Measurements from ENCODE around the gene SURF6.

GRCh38 chr9:133372144-133372543, 36.2 kb upstream of the SURF6 start:
- TF ChIP-seq CTCF (conservative IDR thresholded peaks at IDR 0.05; ENCODE audit: low read length) (no peak), EZH2phosphoT487 (IDR thresholded peaks at IDR 0.05; ENCODE audit: borderline replicate concordance, low read depth, low read length) (no peak)

Measured in OCI-LY7 (cell line).